OCI-LY3 (cell line): ENCODE results near the gene RNF220.

Experiments
- EZH2phosphoT487 ChIP-seq: fragments of 200-600 bp; shearing (Covaris generic); IDR thresholded peaks from 2 replicates; pipeline ENCODE4 v1.6.1; 2018; ENCODE audit warnings: antibody characterized with exemption, mixed run types, low read depth
- TF ChIP-seq, protein P1 (sequence below): fragments of 200-600, 300-600 bp; sonication (generic); IDR thresholded peaks from 2 replicates; pipeline ENCODE4 v1.5.1; 2014; ENCODE audit warnings: antibody characterized with exemption, low read length, low read depth

DNA sequence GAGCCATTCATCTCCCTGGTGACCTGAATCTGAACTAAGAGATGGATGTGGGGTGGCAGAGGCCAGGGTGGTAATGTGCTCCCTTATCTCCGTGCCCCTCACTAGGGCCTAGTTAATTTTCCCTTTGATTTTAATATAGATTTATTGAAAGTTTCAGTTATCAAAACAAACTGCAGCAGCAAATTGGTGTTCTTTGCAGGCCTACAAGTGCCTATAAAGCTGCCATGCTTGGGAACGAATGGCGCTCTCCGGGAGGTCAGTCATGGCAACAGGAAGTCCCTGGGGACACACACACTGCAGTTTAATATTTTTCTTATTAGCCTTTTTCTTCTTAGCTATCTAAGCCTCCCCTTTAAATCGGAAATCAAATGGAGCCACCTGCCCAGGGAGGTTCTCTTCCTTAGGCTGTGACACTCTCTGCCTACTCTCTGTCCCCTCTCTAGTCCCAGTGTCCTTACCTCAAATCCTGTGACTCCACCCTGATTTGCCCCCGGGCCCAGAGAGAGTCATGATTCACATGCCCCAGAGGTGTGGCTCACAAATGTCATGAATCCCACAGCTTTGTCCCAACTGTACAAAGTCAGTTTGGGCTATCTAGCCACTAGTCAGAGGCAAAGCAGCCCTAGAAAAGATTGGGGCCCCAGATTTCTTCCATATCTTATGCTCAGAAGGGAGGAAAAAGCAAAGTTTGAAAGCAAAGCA is 45.7 kb upstream of the RNF220 start:
- TF ChIP-seq, protein P1, sequence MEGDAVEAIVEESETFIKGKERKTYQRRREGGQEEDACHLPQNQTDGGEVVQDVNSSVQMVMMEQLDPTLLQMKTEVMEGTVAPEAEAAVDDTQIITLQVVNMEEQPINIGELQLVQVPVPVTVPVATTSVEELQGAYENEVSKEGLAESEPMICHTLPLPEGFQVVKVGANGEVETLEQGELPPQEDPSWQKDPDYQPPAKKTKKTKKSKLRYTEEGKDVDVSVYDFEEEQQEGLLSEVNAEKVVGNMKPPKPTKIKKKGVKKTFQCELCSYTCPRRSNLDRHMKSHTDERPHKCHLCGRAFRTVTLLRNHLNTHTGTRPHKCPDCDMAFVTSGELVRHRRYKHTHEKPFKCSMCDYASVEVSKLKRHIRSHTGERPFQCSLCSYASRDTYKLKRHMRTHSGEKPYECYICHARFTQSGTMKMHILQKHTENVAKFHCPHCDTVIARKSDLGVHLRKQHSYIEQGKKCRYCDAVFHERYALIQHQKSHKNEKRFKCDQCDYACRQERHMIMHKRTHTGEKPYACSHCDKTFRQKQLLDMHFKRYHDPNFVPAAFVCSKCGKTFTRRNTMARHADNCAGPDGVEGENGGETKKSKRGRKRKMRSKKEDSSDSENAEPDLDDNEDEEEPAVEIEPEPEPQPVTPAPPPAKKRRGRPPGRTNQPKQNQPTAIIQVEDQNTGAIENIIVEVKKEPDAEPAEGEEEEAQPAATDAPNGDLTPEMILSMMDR, result no peak
- no peak for TF ChIP-seq EZH2phosphoT487
